WERI-Rb-1 (cell line): ENCODE results near the gene TRIM63.

Experiments
- DNase-seq: peaks from one replicate; pipeline ENCODE4 v3.0.0-alpha.2; 2020
- H3K27ac ChIP-seq: fragments of 250-450 bp; sonication (Bioruptor Pico); 2 replicates; pipeline ENCODE4 v1.5.1; 2020; ENCODE audit warnings: mild to moderate bottlenecking, moderate library complexity
- H3K27me3 ChIP-seq: fragments of 250-450 bp; sonication (Bioruptor Pico); 2 replicates; pipeline ENCODE4 v1.5.1; 2021; ENCODE audit warnings: mild to moderate bottlenecking, low read depth, moderate library complexity; ENCODE audit not compliant: insufficient read depth, severe bottlenecking
- H3K36me3 ChIP-seq: fragments of 250-450 bp; sonication (Bioruptor Pico); 2 replicates; pipeline ENCODE4 v1.5.1; 2020; ENCODE audit warnings: mild to moderate bottlenecking, moderate library complexity
- H3K4me3 ChIP-seq: 2 replicates; pipeline ENCODE4 v1.5.1; 2011; ENCODE audit warnings: low read depth, mild to moderate bottlenecking, control low read depth, low read length
- H3K9me3 ChIP-seq: fragments of 250-450 bp; sonication (Bioruptor Pico); 2 replicates; pipeline ENCODE4 v1.5.1; 2021; ENCODE audit warnings: mild to moderate bottlenecking, moderate library complexity; ENCODE audit not compliant: severe bottlenecking
- TF ChIP-seq, protein P1 (sequence below): IDR thresholded peaks from 2 replicates; pipeline ENCODE4 v1.5.1; 2011; ENCODE audit warnings: low read depth, mild to moderate bottlenecking, control low read depth, inconsistent platforms, low read length

Gene TRIM63

DNA sequence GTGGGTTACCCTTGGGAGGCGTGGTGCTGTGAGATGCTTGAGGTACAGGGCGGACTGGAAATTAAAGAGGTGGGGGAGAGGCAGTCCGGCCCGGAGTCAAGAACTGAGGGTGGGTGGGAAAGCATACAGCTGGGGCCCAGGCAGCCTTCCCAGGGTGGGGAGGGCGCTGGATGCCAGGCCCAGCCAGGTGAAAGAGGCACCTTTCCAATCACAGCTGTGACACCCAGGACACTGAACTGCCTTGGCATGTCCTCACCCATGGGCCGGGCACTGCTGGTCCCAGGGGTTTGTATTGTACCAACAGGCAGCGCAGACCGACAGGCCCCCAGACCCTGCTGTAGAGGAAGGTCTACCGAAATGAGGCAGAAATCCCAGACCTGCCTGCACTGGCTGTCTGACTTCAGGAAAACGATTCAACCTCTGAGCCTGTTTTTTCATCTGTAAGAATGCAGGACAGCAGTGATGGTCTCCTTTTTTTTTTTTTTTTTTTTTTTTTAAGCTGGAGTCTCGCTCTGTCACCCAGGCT lies 30.6 kb downstream of the TRIM63 start:
- Histone ChIP-seq H3K27ac (no peak overlapping the region), H3K4me3 (no peak overlapping the region), H3K9me3 (no peaks in the 10 kb centered on the region), H3K36me3 (no peaks in the 10 kb centered on the region), H3K27me3 (no peaks in the 10 kb centered on the region)
- TF ChIP-seq, protein P1, sequence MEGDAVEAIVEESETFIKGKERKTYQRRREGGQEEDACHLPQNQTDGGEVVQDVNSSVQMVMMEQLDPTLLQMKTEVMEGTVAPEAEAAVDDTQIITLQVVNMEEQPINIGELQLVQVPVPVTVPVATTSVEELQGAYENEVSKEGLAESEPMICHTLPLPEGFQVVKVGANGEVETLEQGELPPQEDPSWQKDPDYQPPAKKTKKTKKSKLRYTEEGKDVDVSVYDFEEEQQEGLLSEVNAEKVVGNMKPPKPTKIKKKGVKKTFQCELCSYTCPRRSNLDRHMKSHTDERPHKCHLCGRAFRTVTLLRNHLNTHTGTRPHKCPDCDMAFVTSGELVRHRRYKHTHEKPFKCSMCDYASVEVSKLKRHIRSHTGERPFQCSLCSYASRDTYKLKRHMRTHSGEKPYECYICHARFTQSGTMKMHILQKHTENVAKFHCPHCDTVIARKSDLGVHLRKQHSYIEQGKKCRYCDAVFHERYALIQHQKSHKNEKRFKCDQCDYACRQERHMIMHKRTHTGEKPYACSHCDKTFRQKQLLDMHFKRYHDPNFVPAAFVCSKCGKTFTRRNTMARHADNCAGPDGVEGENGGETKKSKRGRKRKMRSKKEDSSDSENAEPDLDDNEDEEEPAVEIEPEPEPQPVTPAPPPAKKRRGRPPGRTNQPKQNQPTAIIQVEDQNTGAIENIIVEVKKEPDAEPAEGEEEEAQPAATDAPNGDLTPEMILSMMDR: no peak
- DNase-seq: no peak

DNA sequence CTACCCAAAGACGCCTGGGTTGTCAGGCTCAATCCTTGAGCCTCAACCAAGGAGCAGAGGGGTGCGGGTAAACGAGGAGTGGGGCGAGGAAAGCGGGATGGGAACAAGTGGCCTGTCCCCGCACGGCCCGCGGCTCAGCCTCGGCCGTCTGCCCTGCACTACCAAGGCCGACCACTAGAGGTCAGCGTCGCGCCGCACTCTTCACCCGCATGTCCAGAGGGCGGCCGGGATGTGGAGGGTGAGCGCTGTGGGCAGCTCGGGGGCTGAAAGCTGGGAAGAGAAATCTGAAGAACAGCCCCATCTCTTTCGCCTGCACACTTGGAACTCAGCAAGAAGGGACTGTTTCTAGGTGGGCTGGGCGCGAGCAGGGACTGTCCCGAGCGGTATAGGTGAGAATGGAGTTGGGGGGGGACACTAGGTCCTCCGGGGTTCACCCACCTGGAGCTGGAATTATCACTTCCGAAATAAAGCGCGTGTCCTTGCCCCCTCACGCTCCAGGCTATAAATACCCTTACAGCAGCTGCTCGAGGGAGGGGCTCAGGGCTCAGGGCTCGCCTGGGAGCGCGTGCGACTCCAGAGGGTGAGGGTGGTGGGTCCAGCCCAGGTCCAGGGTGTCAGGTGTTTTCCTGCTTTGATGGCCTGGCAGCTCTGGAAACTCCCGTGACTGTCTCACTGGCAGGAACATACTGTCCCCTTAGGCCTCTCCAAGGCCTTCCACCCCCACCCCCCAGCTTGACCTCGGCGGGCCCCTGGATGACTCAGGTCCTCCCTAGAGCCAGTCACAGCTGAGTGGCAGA lies 31.3 kb downstream of the TRIM63 start:
- H3K27me3 ChIP-seq: no peaks in the 10 kb centered on the region
- peak; percentile 84 for DNase-seq
- peak overlapping the region; percentile 93 for H3K4me3 ChIP-seq
- no peaks in the 10 kb centered on the region for H3K36me3 ChIP-seq
- TF ChIP-seq, protein P1: peak; percentile 96
- peak overlapping the region; percentile 72 for H3K27ac ChIP-seq
- no peaks in the 10 kb centered on the region for H3K9me3 ChIP-seq

DNA sequence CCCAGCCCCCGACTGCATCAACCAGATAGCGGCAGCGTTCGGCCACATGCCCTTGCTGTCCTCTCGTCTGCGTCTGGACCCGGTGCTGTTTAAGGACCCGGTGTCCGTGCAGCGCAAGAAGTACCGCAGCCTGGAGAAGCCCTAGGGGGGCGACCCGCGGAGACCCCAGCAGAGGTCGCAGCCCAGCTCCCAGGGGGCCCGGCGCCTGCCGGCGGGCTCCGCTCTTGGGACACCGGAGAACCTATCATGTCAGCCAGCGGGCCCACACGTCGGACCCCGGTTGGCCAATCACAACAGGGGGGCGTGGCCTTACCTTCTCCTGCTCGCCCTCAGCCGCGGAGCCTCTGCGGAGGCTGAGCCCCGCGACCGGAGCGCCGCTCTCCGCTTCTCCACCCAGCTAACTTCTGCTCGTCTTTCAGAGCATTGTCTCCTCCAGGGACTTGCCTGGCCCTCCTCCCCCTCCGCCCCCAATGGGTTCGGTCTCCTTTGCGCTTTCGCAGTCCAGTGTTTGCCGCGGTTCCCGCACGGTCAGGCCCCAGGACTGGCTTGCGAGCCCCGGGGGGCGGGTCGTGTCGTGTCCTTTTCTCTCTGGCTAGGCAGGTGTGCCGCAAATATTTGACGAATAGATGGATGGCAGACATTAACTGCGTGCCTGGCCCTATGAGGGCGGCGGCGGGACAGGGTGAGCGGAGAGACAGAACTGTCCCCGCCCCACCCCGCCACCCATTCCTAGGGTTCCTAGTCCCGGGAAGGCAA lies 32.0 kb downstream of the TRIM63 start:
- TF ChIP-seq, protein P1: peak; percentile 28; the same call in 1 of the 2 replicates
- H3K9me3 ChIP-seq: no peaks in the 10 kb centered on the region
- H3K36me3 ChIP-seq: no peaks in the 10 kb centered on the region
- H3K4me3 ChIP-seq: peak overlapping the region; percentile 93
- peak overlapping the region; percentile 72 for H3K27ac ChIP-seq
- peak; percentile 96 for DNase-seq
- H3K27me3 ChIP-seq: no peaks in the 10 kb centered on the region

DNA sequence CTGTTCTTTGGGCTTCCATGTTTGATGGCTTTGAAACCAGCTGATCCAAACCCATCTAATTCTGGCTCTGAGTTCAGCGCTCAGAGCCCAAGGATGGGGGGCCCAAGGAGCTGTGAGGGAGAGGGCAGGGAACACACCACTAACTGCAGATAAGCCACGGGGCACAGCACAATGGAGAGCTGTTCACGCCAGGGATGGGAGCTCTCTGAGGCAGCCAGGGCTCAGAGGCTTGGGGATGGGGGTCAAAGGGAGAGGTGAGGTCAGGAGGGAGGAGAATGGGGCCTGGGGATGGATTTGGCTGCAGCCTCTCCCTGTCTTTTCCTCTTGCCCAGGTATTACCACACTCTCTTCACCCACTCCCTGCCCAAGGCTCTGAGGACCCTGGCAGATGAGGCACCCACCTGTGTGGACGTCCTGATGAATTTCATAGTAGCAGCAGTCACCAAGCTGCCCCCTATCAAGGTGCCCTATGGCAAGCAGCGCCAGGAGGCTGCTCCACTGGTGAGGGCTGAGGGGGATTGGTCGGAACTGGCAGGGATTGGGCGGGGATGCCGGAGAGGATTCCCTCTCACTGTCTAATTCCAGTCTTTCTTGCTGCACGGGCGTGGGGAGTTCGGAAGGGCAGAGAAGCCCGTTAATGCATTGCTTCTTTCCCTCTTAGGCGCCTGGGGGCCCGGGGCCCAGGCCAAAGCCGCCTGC lies 32.8 kb downstream of the TRIM63 start:
- no peaks in the 10 kb centered on the region for H3K27me3 ChIP-seq
- H3K27ac ChIP-seq: peak overlapping the region; percentile 72
- peak overlapping the region; percentile 93 for H3K4me3 ChIP-seq
- no peaks in the 10 kb centered on the region for H3K9me3 ChIP-seq
- TF ChIP-seq, protein P1: no peak
- DNase-seq: peak; percentile 35
- no peaks in the 10 kb centered on the region for H3K36me3 ChIP-seq

DNA sequence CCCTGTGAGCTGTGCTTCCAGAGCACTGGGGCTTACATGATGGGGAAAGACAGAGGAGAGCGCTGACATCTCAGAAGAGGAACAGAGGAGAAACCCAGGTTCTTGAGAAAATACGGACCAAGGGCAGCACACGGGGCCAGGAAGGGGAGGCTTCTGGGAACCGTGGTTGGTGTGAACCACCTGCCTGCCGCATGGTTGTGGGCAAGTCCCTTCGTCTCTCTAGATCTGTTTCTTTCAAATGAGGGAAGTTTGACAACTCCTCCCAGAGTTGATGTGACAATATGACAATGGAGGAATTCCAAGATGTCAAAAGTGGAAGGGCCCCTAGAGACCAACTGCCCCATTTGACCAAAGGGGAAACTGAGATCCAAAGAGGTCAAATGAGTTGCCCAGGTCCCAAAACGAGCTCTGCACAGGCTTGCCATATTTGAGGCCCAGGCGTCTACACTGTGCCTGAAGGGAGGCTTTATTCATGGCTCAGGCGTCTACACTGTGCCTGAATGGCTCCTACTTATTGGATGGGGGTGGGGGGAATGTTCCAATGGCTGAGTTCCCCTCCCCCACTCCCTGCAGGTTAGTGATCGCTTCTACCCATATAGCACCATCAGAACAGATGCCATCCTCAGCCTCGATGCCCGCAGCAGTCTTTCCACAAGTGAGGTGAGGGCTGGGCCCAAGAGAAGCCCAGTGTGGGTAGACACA lies 34.6 kb downstream of the TRIM63 start:
- H3K9me3 ChIP-seq: no peaks in the 10 kb centered on the region
- H3K4me3 ChIP-seq: no peak overlapping the region
- no peaks in the 10 kb centered on the region for H3K27me3 ChIP-seq
- TF ChIP-seq, protein P1: no peak
- DNase-seq: no peak
- H3K27ac ChIP-seq: no peak overlapping the region
- H3K36me3 ChIP-seq: no peaks in the 10 kb centered on the region
